HepG2 (cell line): ENCODE results near the gene SAMD4B. TPM values are rescaled to one million over a fixed set of nuclear protein-coding genes. Genes with fewer than 3 reads are reported as not detected.

Experiments
- ATAC-seq: fragments of 200-7000 bp; cut with Tn5 transposase; 3 replicates; pipeline ENCODE4 v1.9.1; 2020; ENCODE audit warnings: mild to moderate bottlenecking, moderate library complexity
- BruUV-seq: library from RNA; stranded (reverse); fragments of 400-500 nt; replicated peaks from 2 replicates; lab custom pipeline; 2021; lab: Mats Ljungman, UMichigan
- CTCF ChIA-PET: fragments of 300-600 bp; formaldehyde crosslinking; extraction: SDS; loops from one replicate; lab custom pipeline; 2021; ENCODE audit warnings: low total read pairs, inconsistent platforms, low intra/inter-chr PET ratio; lab: Yijun Ruan, JAX
- POLR2A ChIA-PET: fragments of 350-600 bp; sonication (Branson Sonifier 250); formaldehyde crosslinking; loops from one replicate; lab custom pipeline; 2020; ENCODE audit warnings: antibody characterized with exemption, inconsistent platforms; lab: Yijun Ruan, JAX
- DNase-seq: peaks from one replicate; pipeline ENCODE4 v3.0.0-alpha.2; 2015; ENCODE audit warnings: low spot score
- FAIRE-seq: peaks from 3 replicates; lab custom pipeline; 2011; peaks lifted over from hg19 to GRCh38; lab: Jason Lieb, UNC
- H2AFZ ChIP-seq: one replicate; pipeline ENCODE4 v1.6.1; 2011; ENCODE audit warnings: low read length, inconsistent platforms
- H3K27ac ChIP-seq: fragments of 300-600 bp; 3 replicates; pipeline ENCODE4 v1.8.0; 2011; ENCODE audit warnings: mixed run types, mild to moderate bottlenecking, mixed read lengths, low read length, inconsistent platforms; ENCODE audit not compliant: insufficient read depth; ENCODE audit errors: extremely low read length
- H3K27me3 ChIP-seq, 2 experiments: fragments of 200-600 bp in 1 of 2; 2 replicates in 1 of 2; 3 replicates in 1 of 2; pipeline versions ENCODE4 v1.6.0 to v1.8.0; 2011; ENCODE audit warnings: low read length in 2 of 2, mild to moderate bottlenecking in 2 of 2, moderate library complexity in 2 of 2, inconsistent platforms in 1 of 2; ENCODE audit not compliant: insufficient read depth in 2 of 2, control insufficient read depth in 1 of 2
- H3K36me3 ChIP-seq, 2 experiments: fragments of 200-600 bp in 1 of 2; replicated peaks in 1 of 2; 2 replicates in 1 of 2; 3 replicates in 1 of 2; pipeline versions ENCODE4 v1.5.1 to v1.8.0; 2011; ENCODE audit warnings: low read length in 2 of 2, inconsistent platforms in 1 of 2; ENCODE audit not compliant: insufficient read depth in 2 of 2, control insufficient read depth in 1 of 2
- H3K4me1 ChIP-seq: 2 replicates; pipeline ENCODE4 v1.5.1; 2012; ENCODE audit warnings: low read length, inconsistent platforms; ENCODE audit not compliant: insufficient read depth
- H3K4me2 ChIP-seq: 2 replicates; pipeline ENCODE4 v1.6.0; 2011; ENCODE audit warnings: low read depth, low read length, inconsistent platforms
- H3K4me3 ChIP-seq, 3 experiments: fragments of 200-600 bp in 1 of 3; sonication (generic), shearing (Covaris generic) in 1 of 3; replicated peaks in 1 of 3; 2 replicates each; pipeline ENCODE4 v1.5.1; 2011 to 2016; ENCODE audit warnings: low read length in 3 of 3, inconsistent platforms in 2 of 3, low read depth in 2 of 3, mild to moderate bottlenecking in 2 of 3, control low read depth in 1 of 3, mixed read lengths in 1 of 3; ENCODE audit not compliant: insufficient read depth in 1 of 3
- H3K79me2 ChIP-seq: one replicate; pipeline ENCODE4 v1.6.1; 2011; ENCODE audit warnings: low read length, inconsistent platforms; ENCODE audit not compliant: insufficient read depth
- H3K9ac ChIP-seq: 2 replicates; pipeline ENCODE4 v1.6.0; 2011; ENCODE audit warnings: mild to moderate bottlenecking, low read depth, low read length, inconsistent platforms; ENCODE audit not compliant: insufficient read depth
- H3K9me3 ChIP-seq: 2 replicates; pipeline ENCODE4 v1.5.1; 2012; ENCODE audit warnings: mild to moderate bottlenecking, low read length
- H4K20me1 ChIP-seq: 2 replicates; pipeline ENCODE4 v1.6.0; 2011; ENCODE audit warnings: inconsistent platforms, mild to moderate bottlenecking, low read length, moderate library complexity; ENCODE audit not compliant: insufficient read depth
- ATM ChIP-seq: fragments of 450-650 bp; IDR thresholded peaks from 2 replicates; pipeline ENCODE4 v1.7.1; 2017; ENCODE audit warnings: mild to moderate bottlenecking, borderline replicate concordance
- CENPX ChIP-seq: sonication (generic); formaldehyde crosslinking; IDR thresholded peaks from 2 replicates; pipeline ENCODE4 v1.9.0; 2021; ENCODE audit warnings: mild to moderate bottlenecking, missing genetic modification reagents, moderate library complexity
- CREB1 ChIP-seq, 2 experiments: fragments of 450-650 bp in 1 of 2; IDR thresholded peaks; 2 replicates each; pipeline ENCODE4 v1.6.1; 2016 to 2017; ENCODE audit warnings: control low read depth in 1 of 2, mild to moderate bottlenecking in 1 of 2, missing compliant biosample characterization in 1 of 2, missing genetic modification characterization in 1 of 2
- ELF3 ChIP-seq: IDR thresholded peaks from 2 replicates; pipeline ENCODE4 v1.6.1; 2016; ENCODE audit warnings: missing genetic modification reagents, missing compliant biosample characterization
- GTF2F1 ChIP-seq: fragments of 150-350 bp; IDR thresholded peaks from 2 replicates; pipeline ENCODE4 v1.6.1; 2014; ENCODE audit warnings: low read length
- HNF4A ChIP-seq: sonication (generic); formaldehyde crosslinking; IDR thresholded peaks from 2 replicates; pipeline ENCODE4 v1.4.0; 2020; ENCODE audit warnings: missing genetic modification reagents
- IRF2 ChIP-seq: IDR thresholded peaks from 2 replicates; pipeline ENCODE4 v1.6.1; 2018; ENCODE audit warnings: missing genetic modification reagents, missing compliant biosample characterization
- KLF6 ChIP-seq: IDR thresholded peaks from 2 replicates; pipeline ENCODE4 v1.8.0; 2016; ENCODE audit warnings: missing biosample characterization, missing genetic modification reagents
- SALL2 ChIP-seq: sonication (generic); formaldehyde crosslinking; IDR thresholded peaks from 2 replicates; pipeline ENCODE4 v1.8.1; 2023; ENCODE audit warnings: mild to moderate bottlenecking, missing genetic modification reagents, inconsistent platforms
- ZNF558 ChIP-seq: sonication (generic); formaldehyde crosslinking; IDR thresholded peaks from 2 replicates; pipeline ENCODE4 v1.9.0; 2022; ENCODE audit warnings: mild to moderate bottlenecking, missing genetic modification reagents, borderline replicate concordance
- ZNF792 ChIP-seq: IDR thresholded peaks from 2 replicates; pipeline ENCODE4 v1.6.1; 2016
- ZSCAN29 ChIP-seq: sonication (generic); formaldehyde crosslinking; conservative IDR thresholded peaks from 2 replicates; pipeline ENCODE4 v1.4.0; 2020; ENCODE audit warnings: mild to moderate bottlenecking, missing genetic modification reagents
- ZZZ3 ChIP-seq: sonication (generic); formaldehyde crosslinking; IDR thresholded peaks from 2 replicates; pipeline ENCODE4 v1.4.0; 2020; ENCODE audit warnings: missing genetic modification reagents, mild to moderate bottlenecking, borderline replicate concordance
- WGBS: methylation state at CpG from one replicate; pipeline ENCODE4 v1.1.6; 2017; ENCODE audit warnings: low lambda C conversion rate; 5-methylcytosine and 5-hydroxymethylcytosine counted together
- in situ Hi-C: cut with HindIII; loops from 2 replicates; pipeline ENCODE4 v1.10.0; 2017; ENCODE audit warnings: low pct_unique_long_range_greater_than_20kb; ENCODE audit not compliant: extremely low pct_ligation_motif_present
- intact Hi-C: fragments of 100-400 bp; cut with micrococcal nuclease; formaldehyde crosslinking; loops from one replicate; pipeline ENCODE4 v1.10.0; 2022; ENCODE audit not compliant: unreplicated experiment
- polyA plus RNA-seq, 8 experiments: library from polyadenylated mRNA; depleted of rRNA in 3 of 8; stranded (reverse) in 7 of 8; unstranded in 1 of 8; fragments of >200 nt; fragmentation: Illumina TruSeq in 4 of 8; extraction: Trizol in 4 of 8; gene quantifications; 2 replicates each; pipeline versions ENCODE4 v1.2.1 to v1.2.3, GENCODE V29; 2011 to 2016; ENCODE audit warnings: low read depth in 4 of 8, missing spikeins in 1 of 8, mixed read lengths in 1 of 8; ENCODE audit not compliant: insufficient read depth in 1 of 8
- total RNA-seq, 5 experiments: library from RNA; depleted of rRNA; stranded (reverse); fragments of >200 nt; fragmentation: Illumina TruSeq; extraction: Trizol; gene quantifications; 2 replicates each; pipeline ENCODE4 v1.2.3, GENCODE V29; 2016; ENCODE audit warnings: low read depth in 1 of 5
- TF ChIP-seq, protein P1 (sequence below): IDR thresholded peaks from 2 replicates; pipeline ENCODE4 v1.6.1; 2016; ENCODE audit warnings: low read depth, missing genetic modification reagents, missing compliant biosample characterization
- TF ChIP-seq, protein P2 (sequence below): sonication (generic); formaldehyde crosslinking; IDR thresholded peaks from 2 replicates; pipeline ENCODE4 v1.5.0; 2020; ENCODE audit warnings: missing genetic modification reagents
- TF ChIP-seq, protein P3 (sequence below): sonication (generic); formaldehyde crosslinking; conservative IDR thresholded peaks from 2 replicates; pipeline ENCODE4 v1.5.0; 2020; ENCODE audit warnings: missing genetic modification reagents

Gene SAMD4B
- total and polyA plus RNA-seq, 2 of the 13 experiments (the other 11 are each of a cell fraction or from before 2014, with no cell fraction given) = 26.0 to 31.8 TPM

DNA sequence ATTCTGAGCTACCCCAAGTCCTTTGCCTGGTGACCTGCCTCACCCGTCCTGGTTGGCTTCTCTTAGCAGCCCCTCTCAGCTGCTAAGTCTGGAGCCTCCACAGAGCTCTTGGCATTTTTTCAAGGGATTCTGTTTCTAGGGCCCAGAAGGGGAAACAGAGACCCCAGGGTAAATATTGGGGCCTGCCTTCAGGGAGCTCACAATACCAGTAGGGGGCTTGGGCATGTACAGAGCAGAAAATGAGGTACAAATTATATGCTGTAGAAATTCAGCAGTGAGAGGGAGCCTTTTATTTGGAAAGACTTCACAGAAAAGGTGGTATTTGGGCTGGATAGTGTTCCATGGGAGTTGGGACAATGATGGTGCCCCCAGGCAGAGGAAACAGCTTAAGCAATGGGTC is 3.7 kb downstream of the SAMD4B start:
- Histone ChIP-seq H3K27me3 (no peaks in the 10 kb centered on the region; a peak in 1 of 5 replicates), H3K27ac (no peak overlapping the region), H3K4me1 (peaks cover 36% of the 10 kb centered on the region), H3K79me2 (peaks cover 41% of the 10 kb centered on the region), H3K9ac (no peak overlapping the region), H3K4me3 (no peak overlapping the region), H3K4me2 (no peak overlapping the region), H3K36me3 (peaks cover 3 to 32% of the 10 kb centered on the region in 2 experiments; a peak in 4 of 5 replicates), H3K9me3 (no peaks in the 10 kb centered on the region), H4K20me1 (no peaks in the 10 kb centered on the region; the same call in none of the 2 replicates), H2AFZ (no peak overlapping the region)
- intact Hi-C loops = no loop called here
- no peak for ATAC-seq
- no peak for FAIRE-seq
- ChIA-PET POLR2A (interaction anchor here (1.2 kb wide), 1 partner anchor 90 kb away, joined by 3 read pairs; the partner anchor contains the start of gene RPS16), CTCF (no interaction called here)
- BruUV-seq = no TSS peak
- TF ChIP-seq KLF6 (CRISPR knock-in tag) (no peak), ZNF792 (CRISPR knock-in tag) (no peak), ZZZ3 (CRISPR knock-in tag) (no peak), CREB1 (IDR thresholded peaks at IDR 0.05) (no peak), CREB1 (CRISPR knock-in tag; IDR thresholded peaks at IDR 0.05) (no peak), ZSCAN29 (CRISPR knock-in tag) (no peak), ELF3 (CRISPR knock-in tag) (no peak), ZNF558 (CRISPR knock-in tag) (no peak), CENPX (CRISPR knock-in tag) (no peak), IRF2 (CRISPR knock-in tag) (no peak), ATM (no peak), GTF2F1 (no peak), HNF4A (no peak), SALL2 (no peak)
- TF ChIP-seq, protein P1, sequence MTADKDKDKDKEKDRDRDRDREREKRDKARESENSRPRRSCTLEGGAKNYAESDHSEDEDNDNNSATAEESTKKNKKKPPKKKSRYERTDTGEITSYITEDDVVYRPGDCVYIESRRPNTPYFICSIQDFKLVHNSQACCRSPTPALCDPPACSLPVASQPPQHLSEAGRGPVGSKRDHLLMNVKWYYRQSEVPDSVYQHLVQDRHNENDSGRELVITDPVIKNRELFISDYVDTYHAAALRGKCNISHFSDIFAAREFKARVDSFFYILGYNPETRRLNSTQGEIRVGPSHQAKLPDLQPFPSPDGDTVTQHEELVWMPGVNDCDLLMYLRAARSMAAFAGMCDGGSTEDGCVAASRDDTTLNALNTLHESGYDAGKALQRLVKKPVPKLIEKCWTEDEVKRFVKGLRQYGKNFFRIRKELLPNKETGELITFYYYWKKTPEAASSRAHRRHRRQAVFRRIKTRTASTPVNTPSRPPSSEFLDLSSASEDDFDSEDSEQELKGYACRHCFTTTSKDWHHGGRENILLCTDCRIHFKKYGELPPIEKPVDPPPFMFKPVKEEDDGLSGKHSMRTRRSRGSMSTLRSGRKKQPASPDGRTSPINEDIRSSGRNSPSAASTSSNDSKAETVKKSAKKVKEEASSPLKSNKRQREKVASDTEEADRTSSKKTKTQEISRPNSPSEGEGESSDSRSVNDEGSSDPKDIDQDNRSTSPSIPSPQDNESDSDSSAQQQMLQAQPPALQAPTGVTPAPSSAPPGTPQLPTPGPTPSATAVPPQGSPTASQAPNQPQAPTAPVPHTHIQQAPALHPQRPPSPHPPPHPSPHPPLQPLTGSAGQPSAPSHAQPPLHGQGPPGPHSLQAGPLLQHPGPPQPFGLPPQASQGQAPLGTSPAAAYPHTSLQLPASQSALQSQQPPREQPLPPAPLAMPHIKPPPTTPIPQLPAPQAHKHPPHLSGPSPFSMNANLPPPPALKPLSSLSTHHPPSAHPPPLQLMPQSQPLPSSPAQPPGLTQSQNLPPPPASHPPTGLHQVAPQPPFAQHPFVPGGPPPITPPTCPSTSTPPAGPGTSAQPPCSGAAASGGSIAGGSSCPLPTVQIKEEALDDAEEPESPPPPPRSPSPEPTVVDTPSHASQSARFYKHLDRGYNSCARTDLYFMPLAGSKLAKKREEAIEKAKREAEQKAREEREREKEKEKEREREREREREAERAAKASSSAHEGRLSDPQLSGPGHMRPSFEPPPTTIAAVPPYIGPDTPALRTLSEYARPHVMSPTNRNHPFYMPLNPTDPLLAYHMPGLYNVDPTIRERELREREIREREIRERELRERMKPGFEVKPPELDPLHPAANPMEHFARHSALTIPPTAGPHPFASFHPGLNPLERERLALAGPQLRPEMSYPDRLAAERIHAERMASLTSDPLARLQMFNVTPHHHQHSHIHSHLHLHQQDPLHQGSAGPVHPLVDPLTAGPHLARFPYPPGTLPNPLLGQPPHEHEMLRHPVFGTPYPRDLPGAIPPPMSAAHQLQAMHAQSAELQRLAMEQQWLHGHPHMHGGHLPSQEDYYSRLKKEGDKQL (CRISPR knock-in tag) = no peak
- TF ChIP-seq, protein P2, sequence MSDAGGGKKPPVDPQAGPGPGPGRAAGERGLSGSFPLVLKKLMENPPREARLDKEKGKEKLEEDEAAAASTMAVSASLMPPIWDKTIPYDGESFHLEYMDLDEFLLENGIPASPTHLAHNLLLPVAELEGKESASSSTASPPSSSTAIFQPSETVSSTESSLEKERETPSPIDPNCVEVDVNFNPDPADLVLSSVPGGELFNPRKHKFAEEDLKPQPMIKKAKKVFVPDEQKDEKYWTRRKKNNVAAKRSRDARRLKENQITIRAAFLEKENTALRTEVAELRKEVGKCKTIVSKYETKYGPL (CRISPR knock-in tag) = no peak
- TF ChIP-seq, protein P3, sequence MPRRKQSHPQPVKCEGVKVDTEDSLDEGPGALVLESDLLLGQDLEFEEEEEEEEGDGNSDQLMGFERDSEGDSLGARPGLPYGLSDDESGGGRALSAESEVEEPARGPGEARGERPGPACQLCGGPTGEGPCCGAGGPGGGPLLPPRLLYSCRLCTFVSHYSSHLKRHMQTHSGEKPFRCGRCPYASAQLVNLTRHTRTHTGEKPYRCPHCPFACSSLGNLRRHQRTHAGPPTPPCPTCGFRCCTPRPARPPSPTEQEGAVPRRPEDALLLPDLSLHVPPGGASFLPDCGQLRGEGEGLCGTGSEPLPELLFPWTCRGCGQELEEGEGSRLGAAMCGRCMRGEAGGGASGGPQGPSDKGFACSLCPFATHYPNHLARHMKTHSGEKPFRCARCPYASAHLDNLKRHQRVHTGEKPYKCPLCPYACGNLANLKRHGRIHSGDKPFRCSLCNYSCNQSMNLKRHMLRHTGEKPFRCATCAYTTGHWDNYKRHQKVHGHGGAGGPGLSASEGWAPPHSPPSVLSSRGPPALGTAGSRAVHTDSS (CRISPR knock-in tag) = no peak
- DNase-seq = no peak
- WGBS = 93% methylated on average over 1 of the region's 1 CpG
- in situ Hi-C loops = no loop called here
